Measurements from ENCODE around the gene PRKG2. TPM values are rescaled to one million over a fixed set of nuclear protein-coding genes. Genes with fewer than 3 reads are reported as not detected.

Gene PRKG2
- total RNA-seq, 3 donors from 2014 or later = 1.2 to 3.5 (median 1.3) TPM

DNA sequence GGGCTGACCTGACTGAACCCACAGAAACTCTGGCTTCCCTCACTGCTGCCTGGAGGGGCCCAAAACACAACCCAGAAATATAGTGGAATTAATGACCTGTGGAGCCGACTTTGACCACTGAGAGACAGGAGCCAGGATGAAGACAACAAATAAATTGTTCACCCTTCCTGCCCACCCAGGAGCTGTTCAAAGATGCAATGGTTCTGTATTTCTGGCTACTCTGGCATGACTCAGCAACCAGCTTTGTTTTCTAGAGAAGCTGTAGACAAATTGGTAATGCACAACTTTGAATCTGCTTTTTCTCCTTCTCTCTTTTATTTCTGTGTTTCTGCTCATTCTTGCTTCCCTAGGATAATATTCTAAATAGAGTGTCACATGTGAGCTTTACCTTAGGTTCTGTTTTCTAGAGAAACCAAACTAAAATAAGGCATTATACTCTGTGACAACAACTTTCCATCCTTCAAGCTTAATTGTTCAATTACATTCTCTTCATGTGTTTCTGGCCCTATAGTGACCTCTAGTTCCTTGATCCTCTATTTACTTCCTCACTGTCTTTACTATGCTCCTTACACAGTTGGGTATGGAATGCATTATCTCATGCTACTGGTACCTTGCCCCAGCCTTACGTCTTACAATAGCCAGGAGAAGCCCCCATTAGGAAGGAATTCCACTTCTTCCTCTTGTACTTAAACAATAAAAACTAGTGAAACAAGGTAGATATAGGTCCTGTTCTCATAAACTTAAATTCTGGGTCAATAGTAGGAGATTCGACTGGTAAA lies 6.5 kb upstream of the PRKG2 start:
- Histone ChIP-seq H3K36me3 (no peaks in the 10 kb centered on the region), H3K4me1 (no peaks in the 10 kb centered on the region), H3K27me3 (no peaks in the 10 kb centered on the region), H3K27ac (no peak overlapping the region), H3K9me3 (peaks cover 0 to 8% of the 10 kb centered on the region in 2 donors), H3K4me3 (no peak overlapping the region)
- TF ChIP-seq, protein P1, sequence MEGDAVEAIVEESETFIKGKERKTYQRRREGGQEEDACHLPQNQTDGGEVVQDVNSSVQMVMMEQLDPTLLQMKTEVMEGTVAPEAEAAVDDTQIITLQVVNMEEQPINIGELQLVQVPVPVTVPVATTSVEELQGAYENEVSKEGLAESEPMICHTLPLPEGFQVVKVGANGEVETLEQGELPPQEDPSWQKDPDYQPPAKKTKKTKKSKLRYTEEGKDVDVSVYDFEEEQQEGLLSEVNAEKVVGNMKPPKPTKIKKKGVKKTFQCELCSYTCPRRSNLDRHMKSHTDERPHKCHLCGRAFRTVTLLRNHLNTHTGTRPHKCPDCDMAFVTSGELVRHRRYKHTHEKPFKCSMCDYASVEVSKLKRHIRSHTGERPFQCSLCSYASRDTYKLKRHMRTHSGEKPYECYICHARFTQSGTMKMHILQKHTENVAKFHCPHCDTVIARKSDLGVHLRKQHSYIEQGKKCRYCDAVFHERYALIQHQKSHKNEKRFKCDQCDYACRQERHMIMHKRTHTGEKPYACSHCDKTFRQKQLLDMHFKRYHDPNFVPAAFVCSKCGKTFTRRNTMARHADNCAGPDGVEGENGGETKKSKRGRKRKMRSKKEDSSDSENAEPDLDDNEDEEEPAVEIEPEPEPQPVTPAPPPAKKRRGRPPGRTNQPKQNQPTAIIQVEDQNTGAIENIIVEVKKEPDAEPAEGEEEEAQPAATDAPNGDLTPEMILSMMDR (IDR thresholded peaks at IDR 0.05) = no peak
- no peak for TF ChIP-seq POLR2A (IDR thresholded peaks at IDR 0.05)
- TF ChIP-seq POLR2AphosphoS5 (IDR thresholded peaks at IDR 0.05) = no peak
- DNase-seq (ENCODE audit: low spot score in 2 of 2) = no peak
- intact Hi-C loops (cut with DNase I; ENCODE audit: low total_unique reads) = no loop called here

DNA sequence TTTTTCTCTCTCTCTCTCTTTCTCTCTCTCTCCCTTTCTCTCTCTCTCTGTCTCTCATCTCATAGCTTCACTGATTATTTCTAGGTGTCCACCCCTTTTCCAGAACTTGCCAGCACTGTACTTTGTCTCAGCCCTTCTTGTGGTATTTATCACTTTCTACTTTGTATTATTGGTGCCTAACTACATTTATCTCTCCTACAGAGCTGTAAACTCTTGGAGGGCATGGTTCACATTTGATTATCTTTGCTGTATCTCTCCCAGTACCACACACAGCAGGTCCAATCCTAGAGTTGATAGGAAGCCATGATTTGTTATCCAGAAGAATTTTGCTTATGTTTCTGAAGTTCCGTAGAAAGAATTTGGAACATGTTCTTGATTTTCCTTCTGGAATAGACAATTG lies 5.2 kb upstream of the PRKG2 start:
- no peak for DNase-seq (ENCODE audit: low spot score in 2 of 2)
- H3K27ac ChIP-seq = no peak overlapping the region
- H3K4me1 ChIP-seq = no peaks in the 10 kb centered on the region
- H3K9me3 ChIP-seq = peaks cover 0 to 8% of the 10 kb centered on the region in 2 donors
- TF ChIP-seq POLR2A (IDR thresholded peaks at IDR 0.05) (no peak), POLR2AphosphoS5 (IDR thresholded peaks at IDR 0.05) (no peak)
- TF ChIP-seq, protein P1 (IDR thresholded peaks at IDR 0.05) = no peak
- no peak overlapping the region for H3K4me3 ChIP-seq
- no peaks in the 10 kb centered on the region for H3K36me3 ChIP-seq
- peaks cover 0 to 7% of the 10 kb centered on the region in 2 donors for H3K27me3 ChIP-seq
- intact Hi-C loops (cut with DNase I; ENCODE audit: low total_unique reads) = no loop called here

DNA sequence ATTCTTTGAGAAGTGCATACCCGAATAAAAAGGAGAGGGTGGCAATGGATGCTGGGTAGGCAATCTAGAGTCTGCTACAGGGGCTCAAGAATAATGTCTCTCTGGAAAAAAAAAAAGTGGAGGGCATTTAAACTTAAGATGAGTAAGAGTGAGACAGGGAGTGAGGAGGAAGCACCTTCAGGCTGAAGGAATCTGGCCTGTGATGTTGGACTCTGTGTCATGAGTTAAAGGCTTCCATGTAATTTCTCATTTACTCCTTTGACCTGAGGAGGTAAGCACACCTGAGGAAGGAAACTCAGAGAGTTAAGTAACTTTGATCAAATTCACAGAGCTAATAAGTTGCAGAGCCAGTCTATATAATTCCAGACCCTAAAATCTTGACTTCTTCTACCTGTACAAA lies 3.2 kb upstream of the PRKG2 start:
- DNase-seq (ENCODE audit: low spot score in 2 of 2) = no peak
- intact Hi-C loops (cut with DNase I; ENCODE audit: low total_unique reads) = no loop called here
- peaks cover 0 to 24% of the 10 kb centered on the region in 2 donors for H3K27me3 ChIP-seq
- no peak for TF ChIP-seq POLR2A (IDR thresholded peaks at IDR 0.05)
- TF ChIP-seq, protein P1 (IDR thresholded peaks at IDR 0.05) = no peak
- TF ChIP-seq POLR2AphosphoS5 (IDR thresholded peaks at IDR 0.05) = no peak
- no peak overlapping the region for H3K27ac ChIP-seq
- H3K4me3 ChIP-seq = no peak overlapping the region
- H3K4me1 ChIP-seq = no peaks in the 10 kb centered on the region
- H3K36me3 ChIP-seq = no peaks in the 10 kb centered on the region
- no peaks in the 10 kb centered on the region for H3K9me3 ChIP-seq

DNA sequence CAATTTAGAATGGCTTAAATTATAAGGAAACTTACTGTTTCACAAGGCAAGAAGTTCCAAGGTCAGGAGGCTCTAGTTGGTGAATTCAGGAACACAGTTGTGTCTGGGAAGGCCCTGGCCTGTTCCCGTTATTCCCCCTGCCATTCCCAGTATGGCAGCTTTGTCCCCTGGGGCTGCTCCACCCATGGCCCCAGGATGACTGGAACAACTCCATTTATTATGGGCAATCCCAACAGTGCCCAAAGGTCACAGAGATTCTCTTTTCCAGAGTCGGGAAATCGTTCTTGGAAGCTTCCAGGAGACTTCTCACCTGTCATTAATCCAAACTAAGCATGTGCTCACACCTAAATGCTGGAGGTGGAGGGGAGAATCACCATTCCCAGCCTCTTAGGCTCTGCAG lies 2.8 kb upstream of the PRKG2 start:
- H3K4me3 ChIP-seq = no peak overlapping the region
- H3K27me3 ChIP-seq = peaks cover 0 to 28% of the 10 kb centered on the region in 2 donors
- no peak overlapping the region for H3K27ac ChIP-seq
- H3K4me1 ChIP-seq = no peaks in the 10 kb centered on the region
- no peak for DNase-seq (ENCODE audit: low spot score in 2 of 2)
- H3K36me3 ChIP-seq = no peaks in the 10 kb centered on the region
- intact Hi-C loops (cut with DNase I; ENCODE audit: low total_unique reads) = no loop called here
- no peaks in the 10 kb centered on the region for H3K9me3 ChIP-seq
- TF ChIP-seq POLR2A (IDR thresholded peaks at IDR 0.05) (no peak), POLR2AphosphoS5 (IDR thresholded peaks at IDR 0.05) (no peak)
- TF ChIP-seq, protein P1 (IDR thresholded peaks at IDR 0.05) = no peak

DNA sequence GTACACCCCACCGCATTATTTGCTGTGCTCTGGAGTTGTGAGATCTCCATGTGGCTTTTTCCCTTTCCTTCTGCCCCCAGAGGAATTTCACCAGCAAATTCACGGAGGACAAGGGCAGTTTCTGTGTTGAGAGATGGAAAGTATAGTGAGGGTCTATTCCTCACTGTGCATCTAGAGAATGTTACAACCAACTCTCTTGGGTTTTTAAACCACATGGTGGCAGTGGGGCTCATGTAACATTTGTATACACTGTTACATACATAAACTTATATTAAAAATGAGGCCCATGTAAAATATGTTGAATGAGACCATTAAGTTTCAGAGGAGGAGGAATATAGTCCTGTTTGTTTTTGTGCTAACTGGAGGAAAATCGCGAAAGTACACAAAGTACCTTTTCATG lies 909 bp upstream of the PRKG2 start:
- no peak overlapping the region for H3K4me3 ChIP-seq
- H3K4me1 ChIP-seq = no peaks in the 10 kb centered on the region
- H3K27ac ChIP-seq = no peak overlapping the region
- DNase-seq (ENCODE audit: low spot score in 2 of 2) = no peak
- TF ChIP-seq, protein P1 (IDR thresholded peaks at IDR 0.05) = no peak
- TF ChIP-seq POLR2A (IDR thresholded peaks at IDR 0.05) (no peak), POLR2AphosphoS5 (IDR thresholded peaks at IDR 0.05) (no peak)
- intact Hi-C loops (cut with DNase I; ENCODE audit: low total_unique reads) = no loop called here
- peaks cover 0 to 31% of the 10 kb centered on the region in 2 donors for H3K27me3 ChIP-seq
- no peaks in the 10 kb centered on the region for H3K9me3 ChIP-seq
- no peaks in the 10 kb centered on the region for H3K36me3 ChIP-seq
